HG02981 (cell line): Measurements from ENCODE around the gene NDOR1.
"Not testable (repeated sequence)": the region's sequence is repeated elsewhere in the genome, so short reads cannot be mapped to it uniquely, and the experiment has no call there.

Experiments used
- ATAC-seq: cut with Tn5 transposase; IDR thresholded peaks from one replicate; pipeline ENCODE4 v1.9.1; 2021; ENCODE audit warnings: mild to moderate bottlenecking, moderate library complexity; ENCODE audit not compliant: unreplicated experiment

The NDOR1 gene

DNA sequence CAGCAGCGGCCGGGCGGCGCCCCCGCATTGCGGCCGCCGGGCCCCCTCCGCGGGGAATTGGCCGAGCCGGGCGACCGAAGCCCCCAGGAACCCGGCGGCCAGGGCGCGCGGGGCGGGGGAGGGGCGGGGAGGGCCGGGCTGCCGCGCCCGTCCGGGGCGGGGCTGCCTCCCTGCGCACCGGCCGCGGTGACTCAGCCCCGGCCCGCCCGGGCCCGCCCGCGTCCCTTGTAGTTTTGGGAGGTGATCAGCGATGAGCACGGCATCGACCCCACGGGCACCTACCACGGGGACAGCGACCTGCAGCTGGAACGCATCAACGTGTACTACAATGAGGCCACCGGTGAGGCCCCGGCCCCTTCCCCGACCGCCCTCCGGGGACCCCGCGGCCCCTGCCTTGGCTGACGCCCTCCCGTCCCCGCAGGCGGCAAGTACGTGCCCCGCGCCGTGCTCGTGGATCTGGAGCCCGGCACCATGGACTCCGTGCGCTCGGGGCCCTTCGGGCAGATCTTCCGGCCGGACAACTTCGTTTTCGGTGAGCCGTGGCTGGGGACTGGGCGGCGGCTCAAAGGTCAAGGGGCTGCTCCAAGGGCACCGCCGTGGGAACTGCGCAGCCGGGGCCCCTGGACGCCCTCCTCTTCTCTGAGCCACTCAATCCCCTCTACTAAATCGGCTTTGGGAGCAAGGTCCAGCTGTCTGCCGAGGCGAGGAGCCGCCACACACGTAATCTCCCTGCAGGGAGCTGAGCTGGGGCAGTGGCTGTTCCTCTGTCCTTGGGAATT lies 36.2 kb downstream of the NDOR1 start:
- peak; percentile 5 for ATAC-seq

GRCh38 chr9:137242269-137243203 lies 37.0 kb downstream of the NDOR1 start:
- no peak for ATAC-seq

DNA sequence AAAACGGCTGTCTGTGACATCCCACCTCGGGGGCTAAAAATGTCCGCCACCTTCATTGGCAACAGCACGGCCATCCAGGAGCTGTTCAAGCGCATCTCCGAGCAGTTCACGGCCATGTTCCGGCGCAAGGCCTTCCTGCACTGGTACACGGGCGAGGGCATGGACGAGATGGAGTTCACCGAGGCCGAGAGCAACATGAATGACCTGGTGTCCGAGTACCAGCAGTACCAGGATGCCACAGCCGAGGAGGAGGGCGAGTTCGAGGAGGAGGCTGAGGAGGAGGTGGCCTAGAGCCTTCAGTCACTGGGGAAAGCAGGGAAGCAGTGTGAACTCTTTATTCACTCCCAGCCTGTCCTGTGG lies 37.7 kb downstream of the NDOR1 start:
- not testable (repeated sequence) for ATAC-seq

GRCh38 chr9:137243626-137244485 lies 38.4 kb downstream of the NDOR1 start:
- no peak for ATAC-seq

DNA sequence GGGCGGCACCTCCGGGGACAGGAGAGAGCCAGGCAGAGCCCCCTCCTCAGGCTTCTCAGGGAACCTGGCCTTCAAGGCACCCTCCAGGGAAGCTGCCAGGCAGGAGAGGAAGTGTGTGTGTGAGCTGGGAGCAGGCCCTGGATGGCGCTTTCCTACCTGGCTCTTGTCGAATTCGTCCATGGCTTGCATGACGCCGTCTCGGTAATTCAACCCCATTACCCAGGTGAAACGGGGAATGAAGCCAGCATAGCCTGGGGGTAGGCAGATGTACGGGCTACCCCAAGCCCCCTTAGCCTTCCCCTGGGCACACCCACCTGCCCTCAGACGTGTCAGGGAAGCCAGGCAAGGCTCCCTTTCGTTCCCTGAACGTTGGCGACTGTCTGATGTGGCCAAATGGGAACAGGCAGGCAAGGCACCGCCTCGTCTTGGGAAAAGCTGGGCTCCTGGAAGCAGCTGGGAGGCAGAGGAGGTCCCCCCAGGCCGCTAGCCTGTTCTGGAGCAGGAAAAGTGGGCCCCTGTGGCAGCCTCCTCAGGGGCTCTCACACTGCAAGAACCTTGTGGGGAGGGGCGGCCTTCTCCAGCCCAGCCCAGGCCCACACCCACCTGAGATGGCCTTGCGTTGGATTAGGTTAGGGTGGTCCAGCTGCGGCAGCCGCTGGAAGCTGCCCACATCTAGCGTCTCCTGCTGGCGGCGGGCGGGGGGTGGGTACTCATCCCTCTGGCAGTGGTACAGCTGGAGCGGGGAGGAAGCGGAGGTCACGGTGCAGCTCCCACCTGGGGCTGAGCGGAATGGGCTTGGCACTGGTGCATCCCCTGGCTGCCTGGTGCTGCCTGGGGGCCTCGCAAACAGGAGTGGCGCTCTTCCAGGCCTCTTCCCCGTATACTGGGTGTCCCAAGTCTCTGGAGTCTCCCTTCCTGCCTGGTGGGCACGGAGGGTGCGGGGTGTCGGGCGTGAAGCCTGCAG lies 39.3 kb downstream of the NDOR1 start:
- no peak for ATAC-seq

- no peak for ATAC-seq
These were observed 40.2 kb downstream of the NDOR1 start for GRCh38 chr9:137245450-137246421.

DNA sequence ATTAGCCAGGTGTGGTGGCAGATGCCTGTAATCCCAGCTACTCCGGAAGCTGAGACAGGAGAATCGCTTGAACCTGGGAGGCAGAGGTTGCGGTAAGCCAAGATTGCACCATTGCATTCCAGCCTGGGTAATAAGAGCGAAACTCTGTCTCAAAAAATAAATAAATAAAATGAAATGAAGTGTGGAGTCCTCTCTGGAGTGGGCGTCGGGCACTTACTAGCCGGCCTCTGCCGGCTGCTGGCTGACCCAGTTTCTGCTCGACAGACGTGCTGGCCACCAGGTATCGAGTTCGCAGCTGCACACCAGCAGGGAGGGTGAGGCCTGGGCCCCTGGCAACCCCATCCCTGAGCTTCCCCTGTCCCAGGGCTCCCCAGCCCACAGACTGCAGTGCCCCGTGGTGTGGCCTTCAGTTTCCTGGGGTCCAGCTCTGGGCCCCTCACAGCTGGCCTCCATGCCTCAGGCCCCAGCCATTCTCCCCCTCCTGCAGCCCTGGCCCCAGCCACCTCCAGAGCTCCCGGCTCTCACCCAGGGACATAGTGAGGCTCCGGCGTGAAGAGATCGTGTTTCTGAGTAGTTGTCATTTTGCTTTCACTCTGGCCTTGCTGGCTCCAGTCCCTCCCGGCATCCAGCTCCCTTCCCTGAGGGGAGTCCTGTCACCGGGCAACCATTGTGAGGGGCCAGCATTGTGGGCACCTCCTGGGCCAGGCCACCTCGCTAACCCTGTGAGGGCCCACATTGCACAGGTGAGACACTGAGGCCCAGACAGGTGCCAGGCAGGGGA lies 41.8 kb downstream of the NDOR1 start:
- ATAC-seq, result no peak

- ATAC-seq, result no peak
These were observed 42.3 kb downstream of the NDOR1 start for GRCh38 chr9:137247916-137248175.

GRCh38 chr9:137250329-137251193 lies 45.1 kb downstream of the NDOR1 start:
- no peak for ATAC-seq

DNA sequence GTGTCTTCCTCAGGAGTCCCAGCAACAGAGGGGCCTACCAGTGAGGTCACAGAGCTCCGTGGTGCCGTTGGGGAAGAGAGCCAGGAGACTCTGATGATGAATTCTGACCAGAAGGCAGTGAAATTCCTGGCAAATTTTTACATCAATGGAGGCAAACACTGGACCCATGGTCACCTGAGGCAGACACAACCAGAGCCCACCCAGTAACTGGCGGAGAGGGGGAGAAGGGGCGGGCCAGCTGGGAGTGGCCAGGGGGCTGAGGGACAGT lies 45.6 kb downstream of the NDOR1 start, which contains the start of gene STPG3:
Gene STPG3 (plus strand): TSS at position 93 of the 268 bp plus-strand sequence. CDS start 1 bp downstream, at position 94.
- no peak for ATAC-seq

- ATAC-seq, result no peak
These were observed 46.2 kb downstream of the NDOR1 start for GRCh38 chr9:137251490-137252268.

GRCh38 chr9:137252555-137253506 lies 47.3 kb downstream of the NDOR1 start:
- no peak for ATAC-seq

DNA sequence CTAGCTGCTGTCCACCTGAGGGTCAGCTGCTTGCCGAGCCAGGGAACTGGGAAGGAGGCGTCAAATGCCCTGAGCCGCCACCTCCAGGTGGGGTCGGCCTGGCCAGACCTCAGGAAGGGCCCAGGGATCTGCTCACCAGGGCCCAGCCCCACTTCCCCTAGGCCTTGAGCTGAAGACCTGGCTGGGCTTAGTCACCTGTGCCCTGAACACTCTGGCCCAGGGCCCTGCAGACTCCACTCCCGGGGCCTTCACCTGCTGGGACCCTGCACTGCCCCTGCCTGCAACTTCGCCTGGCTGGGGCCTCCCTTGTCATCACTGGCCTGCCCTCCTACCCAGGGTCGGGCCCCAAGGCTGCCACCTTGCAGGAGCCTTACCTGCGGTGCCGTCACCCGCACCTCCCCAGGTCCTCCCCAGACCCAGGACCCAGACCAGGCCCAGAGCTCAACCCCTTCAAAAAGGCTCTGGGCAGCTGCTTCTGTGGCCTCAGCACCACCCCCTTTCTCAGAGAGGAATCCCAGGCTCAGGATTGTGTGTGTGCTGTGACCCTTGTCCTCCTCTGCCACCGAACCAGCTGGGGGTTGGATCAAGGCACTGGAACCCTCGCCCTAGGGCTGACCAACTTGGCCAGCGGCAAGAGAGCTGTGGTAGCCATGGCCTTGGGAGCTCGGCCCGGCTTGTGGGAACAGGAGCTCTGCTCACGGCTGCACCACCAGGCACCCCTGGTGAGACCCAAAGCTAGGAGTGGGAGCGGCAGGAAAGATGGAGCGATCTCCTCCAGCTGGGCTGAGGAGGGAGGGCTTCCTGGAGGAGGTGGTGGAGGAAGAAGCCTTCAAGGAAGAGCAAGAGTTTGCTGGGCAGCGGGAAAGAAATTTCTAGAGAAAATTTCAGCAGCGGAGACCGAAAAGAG lies 48.5 kb downstream of the NDOR1 start:
- no peak for ATAC-seq

- ATAC-seq, result peak; percentile 82
These were observed 49.3 kb downstream of the NDOR1 start, which contains the start of gene NELFB for GRCh38 chr9:137254624-137255447. Gene NELFB (plus strand): TSS chr9:137255327.
